HCT116 (cell line): ENCODE results near the gene PVALEF. TPM values are rescaled to one million over a fixed set of nuclear protein-coding genes. Genes with fewer than 3 reads are reported as not detected.

ENCODE experiments used
- microRNA counts: library from miRNA; unstranded; fragments of <30 nt; microRNA quantifications from one replicate; lab custom pipeline; 2015
- microRNA-seq: library from miRNA; unstranded; fragments of <30 nt; microRNA quantifications from one replicate; pipeline ENCODE4, GENCODE V29; 2016; ENCODE audit warnings: borderline number of aligned reads
- total RNA-seq: library from RNA; stranded (reverse); gene quantifications from one replicate; pipeline ENCODE4 v1.2.1, GENCODE V29; 2021; ENCODE audit not compliant: unreplicated experiment

The PVALEF gene
- total RNA-seq, 1 experiment from 2014 or later: not detected

MicroRNAs within 50 kb of the gene (microRNA counts, 767-probe panel; counts per million panel counts)
- microRNA hsa-miR-1250 (lab: Ali Mortazavi, UCI) (not detected), microRNA hsa-miR-338-3p (lab: Ali Mortazavi, UCI) (not detected), microRNA hsa-miR-338-5p (lab: Ali Mortazavi, UCI) (not detected), microRNA hsa-miR-657 (lab: Ali Mortazavi, UCI) (not detected)

Small RNAs within 50 kb of the gene (microRNA-seq; reads per million reads assigned to microRNA genes)
- not detected for gene MIR1250
- not detected for gene MIR3065
- gene MIR338: not detected
- not detected for gene MIR657

Other genes with a start within 250 kb of the PVALEF start
- 22.0 TPM for gene CHMP6, start 173.7 kb upstream of the PVALEF start, total RNA-seq
- gene BAIAP2, start 130.4 kb upstream of the PVALEF start, total RNA-seq: 105 TPM
- 4.4 TPM for gene AATK, start 714 bp downstream of the PVALEF start, total RNA-seq
- gene CEP131, start 57.5 kb downstream of the PVALEF start, total RNA-seq: 30.2 TPM
- gene TEPSIN, start 73.5 kb downstream of the PVALEF start, total RNA-seq: 50.6 TPM
- 102 TPM for gene NDUFAF8, start 73.8 kb downstream of the PVALEF start, total RNA-seq
- gene SLC38A10, start 129.8 kb downstream of the PVALEF start, total RNA-seq: 109 TPM
- gene BAHCC1, start 229.9 kb downstream of the PVALEF start, total RNA-seq: 45.2 TPM